Rectal smooth muscle tissue (tissue), 1 donor: ENCODE data around the gene SERPINA7.
"Not testable (repeated sequence)": the region's sequence is repeated elsewhere in the genome, so short reads cannot be mapped to it uniquely, and the experiment has no call there.

Source experiments
- H3K27ac ChIP-seq: one replicate; pipeline ENCODE4 v1.7.0; 2013; ENCODE audit warnings: low read depth, low read length, inconsistent platforms
- H3K27me3 ChIP-seq: one replicate; pipeline ENCODE4 v1.7.0; 2013; ENCODE audit warnings: low read length; ENCODE audit not compliant: control insufficient read depth, insufficient read depth
- H3K36me3 ChIP-seq: one replicate; pipeline ENCODE4 v1.7.0; 2013; ENCODE audit warnings: low read length; ENCODE audit not compliant: control insufficient read depth, insufficient read depth
- H3K4me1 ChIP-seq: one replicate; pipeline ENCODE4 v1.7.0; 2013; ENCODE audit warnings: low read length; ENCODE audit not compliant: control insufficient read depth, insufficient read depth
- H3K4me3 ChIP-seq: one replicate; pipeline ENCODE4 v1.7.0; 2013; ENCODE audit warnings: low read length
- H3K9ac ChIP-seq: one replicate; pipeline ENCODE4 v1.7.0; 2013; ENCODE audit warnings: low read length

SERPINA7 gene

DNA sequence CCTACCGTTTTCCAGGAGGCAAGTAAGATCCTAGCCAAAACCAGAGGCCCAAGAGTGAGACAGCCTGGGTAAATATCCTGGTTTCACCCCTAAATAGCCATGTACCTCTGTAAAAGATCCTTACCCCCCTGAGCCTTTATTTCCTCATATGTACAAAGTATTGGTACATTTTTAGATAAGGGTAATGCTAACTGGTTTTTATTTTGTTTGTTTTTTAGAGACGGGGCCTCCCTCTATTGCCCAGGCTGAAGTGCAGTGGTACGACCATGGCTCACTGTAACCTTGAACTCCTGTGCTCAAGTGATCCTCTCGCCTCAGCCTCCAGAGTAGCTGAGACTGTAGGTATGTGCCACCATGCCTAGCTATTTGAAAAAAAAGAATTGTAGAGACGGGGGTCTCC is 29.4 kb downstream of the SERPINA7 start:
- no peaks in the 10 kb centered on the region for H3K36me3 ChIP-seq
- no peak overlapping the region for H3K4me3 ChIP-seq
- H3K4me1 ChIP-seq: no peaks in the 10 kb centered on the region
- H3K9ac ChIP-seq: no peak overlapping the region
- H3K27me3 ChIP-seq: no peaks in the 10 kb centered on the region
- H3K27ac ChIP-seq: no peak overlapping the region

DNA sequence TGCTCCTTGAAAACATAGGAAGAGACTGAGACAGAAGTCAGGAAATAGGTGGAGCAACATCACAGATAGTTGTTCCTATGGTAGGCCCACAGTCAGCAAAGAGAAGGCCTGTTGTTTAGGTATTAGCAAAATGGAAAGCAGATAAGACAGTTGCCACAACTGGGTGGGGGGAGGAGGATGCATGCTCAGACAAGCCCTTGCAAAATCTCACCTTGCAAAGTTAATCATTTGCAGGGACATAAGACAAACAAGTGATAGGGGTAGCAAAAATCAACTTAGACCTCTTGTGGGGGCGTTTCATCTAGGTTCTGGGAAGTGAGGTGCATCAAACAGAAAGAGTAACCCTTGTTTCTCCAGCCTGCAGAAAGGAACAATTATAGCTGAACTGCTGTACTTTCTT is 30.7 kb downstream of the SERPINA7 start:
- Histone ChIP-seq H3K27ac (no peak overlapping the region), H3K36me3 (no peaks in the 10 kb centered on the region), H3K27me3 (no peaks in the 10 kb centered on the region), H3K9ac (no peak overlapping the region), H3K4me3 (no peak overlapping the region), H3K4me1 (no peaks in the 10 kb centered on the region)

DNA sequence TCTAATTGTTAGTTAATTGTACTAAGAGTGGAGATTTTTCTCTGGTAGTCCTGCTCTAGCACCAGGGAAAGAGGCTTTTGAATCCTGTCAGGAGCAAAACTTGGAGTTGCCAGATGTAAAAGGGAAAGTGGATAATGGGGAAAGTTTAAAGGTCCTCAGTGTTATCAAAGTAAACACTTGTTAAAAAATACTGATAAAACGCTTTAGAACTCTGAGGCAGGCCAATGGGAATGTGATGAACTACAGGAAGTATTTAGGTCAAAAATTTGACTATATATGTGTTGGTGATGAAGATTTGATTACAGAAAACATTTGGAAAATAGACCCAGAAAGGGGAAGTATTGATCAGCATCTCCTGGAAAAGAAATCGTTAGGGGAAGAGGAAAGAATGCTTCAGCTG is 32.8 kb downstream of the SERPINA7 start:
- Histone ChIP-seq H3K36me3 (no peaks in the 10 kb centered on the region), H3K9ac (no peak overlapping the region), H3K27me3 (no peaks in the 10 kb centered on the region), H3K27ac (no peak overlapping the region), H3K4me1 (no peaks in the 10 kb centered on the region), H3K4me3 (no peak overlapping the region)

DNA sequence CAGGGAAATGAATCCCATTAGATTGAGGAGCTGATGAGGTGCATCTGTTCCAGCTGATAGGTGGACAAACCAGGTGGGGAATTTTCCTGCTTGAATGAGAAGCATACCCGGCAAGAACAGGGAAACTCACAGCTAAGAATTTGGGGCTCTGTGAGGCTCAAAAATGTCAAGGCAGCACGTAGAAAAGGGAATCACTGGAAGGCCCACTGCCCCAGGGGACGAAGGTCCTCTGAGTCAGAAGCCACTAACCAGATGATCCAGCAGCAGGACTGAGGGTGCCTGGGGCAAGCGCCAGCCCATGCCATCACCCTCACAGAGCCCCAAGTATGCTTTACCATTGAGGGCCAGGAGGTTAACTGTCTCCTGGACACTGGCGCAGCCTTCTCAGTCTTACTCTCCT is 37.9 kb downstream of the SERPINA7 start:
- H3K27ac ChIP-seq, H3K27me3 ChIP-seq, H3K4me3 ChIP-seq, H3K9ac ChIP-seq, H3K36me3 ChIP-seq, H3K4me1 ChIP-seq: not testable (repeated sequence)

DNA sequence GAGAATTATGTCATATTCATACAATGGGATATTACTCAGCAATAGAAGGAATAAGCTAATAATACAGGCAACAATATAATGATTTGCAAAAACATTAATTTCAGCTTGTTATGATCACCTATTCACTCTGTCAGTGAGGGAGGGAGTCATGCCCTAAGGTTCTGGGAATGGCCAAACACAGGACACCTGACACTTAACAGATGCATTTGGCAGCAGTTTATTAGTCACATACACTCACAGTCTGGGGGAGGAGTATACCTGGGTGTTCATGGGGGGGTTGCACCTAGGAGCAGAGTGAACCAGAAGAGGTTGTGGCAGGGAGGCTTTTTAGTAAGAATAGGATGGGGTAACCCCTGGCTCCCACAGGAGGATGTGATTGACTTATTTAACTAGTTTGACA is 38.3 kb downstream of the SERPINA7 start:
- H3K27ac ChIP-seq: no peak overlapping the region
- no peak overlapping the region for H3K4me3 ChIP-seq
- no peak overlapping the region for H3K9ac ChIP-seq
- no peaks in the 10 kb centered on the region for H3K27me3 ChIP-seq
- no peaks in the 10 kb centered on the region for H3K36me3 ChIP-seq
- H3K4me1 ChIP-seq: no peaks in the 10 kb centered on the region

DNA sequence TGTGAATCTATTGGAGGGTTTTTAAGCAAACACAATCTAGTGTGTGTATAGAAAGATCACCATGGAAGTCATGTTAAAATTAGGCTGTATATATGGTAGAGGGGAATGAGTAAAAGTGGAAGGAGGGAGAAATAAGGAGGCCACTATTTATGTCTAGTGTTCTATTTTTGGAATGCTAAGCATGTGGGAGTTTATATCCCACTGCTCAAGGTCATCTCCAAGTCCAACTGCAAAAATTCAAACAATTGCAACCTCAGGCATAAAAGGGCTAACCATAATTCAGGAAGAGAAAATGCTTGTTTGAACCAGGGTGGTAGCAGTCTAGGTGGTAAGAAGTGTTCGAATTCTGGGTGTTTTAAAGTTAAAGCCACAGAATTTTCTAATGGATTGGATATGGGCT is 39.2 kb downstream of the SERPINA7 start:
- H3K4me3 ChIP-seq: no peak overlapping the region

DNA sequence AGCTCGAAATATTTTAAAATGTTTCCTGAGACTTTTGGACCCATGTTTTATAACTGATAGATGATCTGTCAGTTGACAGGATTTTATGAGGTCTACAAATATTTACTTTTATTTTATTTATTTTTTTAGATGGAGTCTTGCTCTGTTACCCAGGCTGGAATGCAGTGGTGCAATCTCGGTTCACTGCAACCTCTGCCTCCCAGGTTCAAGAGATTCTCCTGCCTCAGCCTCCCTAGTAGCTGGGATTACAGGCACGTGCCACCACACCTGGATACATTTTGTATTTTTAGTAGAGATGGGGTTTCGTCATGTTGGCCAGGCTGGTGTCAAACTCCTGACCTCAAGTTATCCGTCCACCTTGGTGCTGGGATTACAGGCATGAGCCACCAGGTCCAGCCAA is 50.0 kb downstream of the SERPINA7 start:
- H3K27me3 ChIP-seq, H3K27ac ChIP-seq, H3K9ac ChIP-seq, H3K4me1 ChIP-seq, H3K36me3 ChIP-seq, H3K4me3 ChIP-seq: not testable (repeated sequence)

More for the DNA sequence above, 39.2 kb downstream of the SERPINA7 start:
- Histone ChIP-seq H3K27ac (no peak overlapping the region), H3K9ac (no peak overlapping the region), H3K27me3 (no peaks in the 10 kb centered on the region), H3K4me1 (no peaks in the 10 kb centered on the region), H3K36me3 (no peaks in the 10 kb centered on the region)
